ENCODE measurements around the gene FMNL2. TPM values are rescaled to one million over a fixed set of nuclear protein-coding genes. Genes with fewer than 3 reads are reported as not detected.

The FMNL2 gene
- total RNA-seq, 1 experiment from 2014 or later = 33.6 TPM

DNA sequence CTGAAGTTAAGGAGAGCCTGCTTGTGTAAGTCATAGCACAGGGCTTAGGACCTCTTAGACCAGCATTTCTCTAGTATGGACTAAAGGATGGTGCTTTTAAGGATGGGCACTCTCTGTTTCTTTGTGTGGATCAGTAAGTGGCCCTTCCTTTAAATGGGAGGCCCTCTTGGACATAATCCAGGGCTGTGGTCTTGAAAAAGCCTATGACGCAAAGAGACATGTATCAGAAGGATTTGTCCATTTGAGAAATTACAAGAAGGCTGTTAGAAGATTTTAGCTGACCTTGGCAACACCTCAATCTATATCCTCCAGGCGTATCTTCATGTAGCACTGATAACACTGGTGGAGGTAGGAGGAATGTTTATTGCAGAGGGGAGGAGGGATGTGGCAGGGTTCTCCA is 303.1 kb downstream of the FMNL2 start:
- Histone ChIP-seq H3K56ac (ENCODE audit: insufficient read length, low read depth, low read length) (no peak overlapping the region), H4K8ac (replicated peaks; ENCODE audit: insufficient read length, low read depth, low read length) (no peak overlapping the region), H3K4me2 (ENCODE audit: insufficient read depth, insufficient read length, low read length) (no peak overlapping the region), H2AFZ (ENCODE audit: low read length) (no peak overlapping the region), H3K9me3 (ENCODE audit: control insufficient read depth, low read depth, low read length) (no peaks in the 10 kb centered on the region), H3K14ac (ENCODE audit: insufficient read depth, low read length) (no peak overlapping the region), H3K27me3 (ENCODE audit: insufficient read depth, low read length) (no peaks in the 10 kb centered on the region), H3K4me1 (ENCODE audit: insufficient read depth, low read length) (no peaks in the 10 kb centered on the region), H3K18ac (ENCODE audit: insufficient read length, low read depth, low read length) (no peak overlapping the region), H3K27ac (ENCODE audit: insufficient read length, low read depth, low read length) (no peak overlapping the region), H3K23me2 (ENCODE audit: insufficient read length, low read depth, low read length, poor library complexity, severe bottlenecking) (no peaks in the 10 kb centered on the region), H3T11ph (ENCODE audit: low read length) (no peak overlapping the region), H4K91ac (ENCODE audit: insufficient read length, low read depth, low read length) (no peak overlapping the region), H4K5ac (ENCODE audit: insufficient read length, low read depth, low read length) (no peak overlapping the region), H3K79me1 (ENCODE audit: insufficient read depth, low read depth, low read length, poor library complexity, severe bottlenecking) (no peaks in the 10 kb centered on the region), H2BK12ac (ENCODE audit: insufficient read length, low read depth, low read length) (no peak overlapping the region), H2BK15ac (ENCODE audit: low read depth, low read length) (no peak overlapping the region), H3K9ac (ENCODE audit: extremely low read depth, insufficient read length, low read length) (no peak overlapping the region), H2BK120ac (ENCODE audit: low read depth, low read length, poor library complexity, severe bottlenecking) (no peak overlapping the region), H2BK5ac (ENCODE audit: insufficient read length, low read length) (no peak overlapping the region), H4K20me1 (ENCODE audit: control insufficient read depth, insufficient read depth, insufficient read length) (no peaks in the 10 kb centered on the region), H3K4ac (ENCODE audit: low read depth, low read length) (no peak overlapping the region), H2BK20ac (ENCODE audit: low read depth, low read length, poor library complexity, severe bottlenecking) (no peak overlapping the region), H2AK5ac (ENCODE audit: insufficient read length, low read length) (no peak overlapping the region), H3K79me2 (ENCODE audit: insufficient read depth, low read length) (no peaks in the 10 kb centered on the region), H3K23ac (ENCODE audit: insufficient read length, low read depth, low read length) (no peak overlapping the region)
- TF ChIP-seq, protein P1, sequence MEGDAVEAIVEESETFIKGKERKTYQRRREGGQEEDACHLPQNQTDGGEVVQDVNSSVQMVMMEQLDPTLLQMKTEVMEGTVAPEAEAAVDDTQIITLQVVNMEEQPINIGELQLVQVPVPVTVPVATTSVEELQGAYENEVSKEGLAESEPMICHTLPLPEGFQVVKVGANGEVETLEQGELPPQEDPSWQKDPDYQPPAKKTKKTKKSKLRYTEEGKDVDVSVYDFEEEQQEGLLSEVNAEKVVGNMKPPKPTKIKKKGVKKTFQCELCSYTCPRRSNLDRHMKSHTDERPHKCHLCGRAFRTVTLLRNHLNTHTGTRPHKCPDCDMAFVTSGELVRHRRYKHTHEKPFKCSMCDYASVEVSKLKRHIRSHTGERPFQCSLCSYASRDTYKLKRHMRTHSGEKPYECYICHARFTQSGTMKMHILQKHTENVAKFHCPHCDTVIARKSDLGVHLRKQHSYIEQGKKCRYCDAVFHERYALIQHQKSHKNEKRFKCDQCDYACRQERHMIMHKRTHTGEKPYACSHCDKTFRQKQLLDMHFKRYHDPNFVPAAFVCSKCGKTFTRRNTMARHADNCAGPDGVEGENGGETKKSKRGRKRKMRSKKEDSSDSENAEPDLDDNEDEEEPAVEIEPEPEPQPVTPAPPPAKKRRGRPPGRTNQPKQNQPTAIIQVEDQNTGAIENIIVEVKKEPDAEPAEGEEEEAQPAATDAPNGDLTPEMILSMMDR (conservative IDR thresholded peaks at IDR 0.05) = no peak
- no peaks in the 10 kb centered on the region for H3K9me3 Mint-ChIP-seq
- no peaks in the 10 kb centered on the region for H3K27me3 Mint-ChIP-seq (ENCODE audit: low read depth)
- no peak overlapping the region for H3K4me3 Mint-ChIP-seq
- WGBS (ENCODE audit: extremely low coverage, insufficient read length, low lambda C conversion rate) = no CpG with 5 or more reads among the region's 2 CpGs
- DNase-seq = no peak
- peaks cover 38 to 62% (median 62%) of the 10 kb centered on the region in 3 experiments; a peak in 6 of 7 replicates for H3K36me3 Mint-ChIP-seq (ENCODE audit: insufficient read depth in 1 of 3, low read depth in 3 of 3)
- H3K27ac Mint-ChIP-seq = no peak overlapping the region
- H3K4me1 Mint-ChIP-seq = no peaks in the 10 kb centered on the region

All from H9 (cell line).